GM12891 (cell line): ENCODE results near the gene CALML6.

Experiments used
- POLR2A ChIP-seq: IDR thresholded peaks from 2 replicates; pipeline ENCODE4 v1.6.1; 2011; ENCODE audit warnings: low read depth, low read length, control low read depth
- SPI1 ChIP-seq: IDR thresholded peaks from 2 replicates; pipeline ENCODE4 v1.6.1; 2011; ENCODE audit warnings: low read depth, low read length, control low read depth

- TF ChIP-seq POLR2A: no peak
- TF ChIP-seq SPI1: no peak
These were observed 42.6 kb upstream of the CALML6 start for GRCh38 chr1:1872329-1872994.
